Hepatocyte (in vitro differentiated cells): ENCODE data around the gene KRI1.

Experiments
- CTCF ChIP-seq: fragments of 200-600 bp; sonication (generic); IDR thresholded peaks from 2 replicates; pipeline ENCODE4 v1.5.1; 2016; ENCODE audit warnings: antibody characterized with exemption, mild to moderate bottlenecking; ENCODE audit not compliant: poor library complexity
- EZH2 ChIP-seq: fragments of 200-600 bp; sonication (generic); IDR thresholded peaks from 2 replicates; pipeline ENCODE4 v1.6.1; 2016; ENCODE audit warnings: antibody characterized with exemption, mild to moderate bottlenecking, borderline replicate concordance

DNA sequence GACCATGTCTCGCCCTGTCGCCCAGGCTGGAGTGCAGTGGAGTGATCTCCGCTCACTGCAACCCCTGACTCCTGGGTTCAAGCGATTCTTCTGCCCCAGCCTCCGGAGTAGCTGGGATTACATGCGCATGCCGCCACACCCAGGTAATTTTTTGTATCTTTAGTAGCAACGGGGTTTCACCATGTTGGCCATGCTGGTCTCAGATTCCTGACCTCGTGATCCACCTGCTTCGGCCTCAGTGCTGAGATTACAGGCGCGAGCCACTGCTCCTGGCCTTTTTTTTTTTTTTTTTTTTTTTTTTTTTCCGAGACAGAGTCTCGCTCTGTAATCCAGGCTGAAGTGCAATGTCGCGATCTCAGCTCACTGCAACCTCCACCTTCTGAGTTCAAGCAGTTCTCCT lies 57.8 kb downstream of the KRI1 start:
- TF ChIP-seq EZH2 (no peak), CTCF (no peak)
